ENCODE results near the gene SUCLG1.
"Not testable (repeated sequence)": the region's sequence is repeated elsewhere in the genome, so short reads cannot be mapped to it uniquely, and the experiment has no call there.

The SUCLG1 gene

GRCh38 chr2:84421197-84421596 lies 37.9 kb downstream of the SUCLG1 start:
- DNase-seq (ENCODE audit: low spot score): no peak

GRCh38 chr2:84417453-84418145 lies 41.5 kb downstream of the SUCLG1 start:
- DNase-seq (ENCODE audit: low spot score): no peak

- no peak for DNase-seq (ENCODE audit: low spot score)
Measured at GRCh38 chr2:84409531-84409930, 49.5 kb downstream of the SUCLG1 start.

- not testable (repeated sequence) for DNase-seq (ENCODE audit: low spot score)
Measured at GRCh38 chr2:84402111-84402510, 57.0 kb downstream of the SUCLG1 start.

GRCh38 chr2:84399839-84400238 lies 59.2 kb downstream of the SUCLG1 start:
- not testable (repeated sequence) for DNase-seq (ENCODE audit: low spot score)

- DNase-seq (ENCODE audit: low spot score): no peak
Measured at GRCh38 chr2:84395820-84396219, 63.3 kb downstream of the SUCLG1 start.

- no peak for DNase-seq (ENCODE audit: low spot score)
Measured at GRCh38 chr2:84394628-84395027, 64.5 kb downstream of the SUCLG1 start.

- no peak for DNase-seq (ENCODE audit: low spot score)
Measured at GRCh38 chr2:84393829-84394228, 65.3 kb downstream of the SUCLG1 start.

GRCh38 chr2:84389794-84390193 lies 69.3 kb downstream of the SUCLG1 start:
- no peak for DNase-seq (ENCODE audit: low spot score)

- DNase-seq (ENCODE audit: low spot score): no peak
Measured at GRCh38 chr2:84388921-84389490, 70.1 kb downstream of the SUCLG1 start.

- no peak for DNase-seq (ENCODE audit: low spot score)
Measured at GRCh38 chr2:84388133-84388532, 70.9 kb downstream of the SUCLG1 start.

- DNase-seq (ENCODE audit: low spot score): no peak
Measured at GRCh38 chr2:84386336-84387040, 72.6 kb downstream of the SUCLG1 start.

- DNase-seq (ENCODE audit: low spot score): no peak
Measured at GRCh38 chr2:84383271-84383670, 75.8 kb downstream of the SUCLG1 start.

GRCh38 chr2:84380875-84381274 lies 78.2 kb downstream of the SUCLG1 start:
- DNase-seq (ENCODE audit: low spot score): no peak

- no peak for DNase-seq (ENCODE audit: low spot score)
Measured at GRCh38 chr2:84378960-84379359, 80.1 kb downstream of the SUCLG1 start.

GRCh38 chr2:84375020-84375419 lies 84.1 kb downstream of the SUCLG1 start:
- no peak for DNase-seq (ENCODE audit: low spot score)

- DNase-seq (ENCODE audit: low spot score): no peak
Measured at GRCh38 chr2:84373866-84374265, 85.2 kb downstream of the SUCLG1 start.
